ENCODE results near the gene PSMB5.
A peak's percentile ranks its signal among the peaks of the same experiment; 100 is the strongest.

The PSMB5 gene

DNA sequence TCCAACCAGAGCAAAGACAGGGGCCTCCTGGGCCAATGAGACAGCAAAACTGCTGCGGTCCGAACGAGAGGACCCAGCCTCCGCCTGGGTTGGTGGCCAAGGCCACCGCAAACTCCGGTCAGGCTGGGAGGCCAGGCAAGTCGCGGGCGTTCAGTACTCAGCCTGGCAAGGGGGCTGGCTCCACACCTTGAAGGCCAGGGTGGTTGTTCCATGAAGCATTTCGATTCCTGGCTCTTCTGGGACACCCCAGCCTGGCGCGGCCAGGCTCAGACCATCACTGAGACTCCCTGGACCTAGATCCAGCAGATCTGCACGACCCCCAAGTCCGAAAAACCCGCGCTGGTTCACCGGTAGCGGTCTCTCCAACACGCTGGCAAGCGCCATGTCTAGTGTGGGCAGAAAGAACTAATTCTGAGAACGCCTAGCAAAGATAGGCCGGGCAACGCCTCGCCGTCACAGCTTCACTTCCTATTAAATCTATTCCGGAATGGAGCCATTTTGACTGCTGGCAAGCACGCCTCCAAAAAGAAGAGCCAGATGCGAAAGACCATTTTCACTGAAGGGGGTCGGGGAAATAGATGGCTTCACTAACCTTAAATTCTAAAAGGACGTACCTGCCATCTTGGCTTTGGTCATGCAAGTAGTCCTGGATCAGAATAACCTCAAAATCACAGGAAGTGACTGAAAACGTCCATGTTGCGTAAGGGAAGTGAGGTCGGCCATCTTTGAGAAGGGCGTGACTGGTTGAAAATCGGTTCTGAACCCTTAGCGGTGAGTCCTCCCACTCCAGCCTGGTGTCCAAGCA is at the start of gene PSMB5:
PSMB5 (minus strand) TSS at position 403 of the 805 bp plus-strand sequence; CDS start at position 384, 19 bp downstream.
- TF ChIP-seq, protein P1, sequence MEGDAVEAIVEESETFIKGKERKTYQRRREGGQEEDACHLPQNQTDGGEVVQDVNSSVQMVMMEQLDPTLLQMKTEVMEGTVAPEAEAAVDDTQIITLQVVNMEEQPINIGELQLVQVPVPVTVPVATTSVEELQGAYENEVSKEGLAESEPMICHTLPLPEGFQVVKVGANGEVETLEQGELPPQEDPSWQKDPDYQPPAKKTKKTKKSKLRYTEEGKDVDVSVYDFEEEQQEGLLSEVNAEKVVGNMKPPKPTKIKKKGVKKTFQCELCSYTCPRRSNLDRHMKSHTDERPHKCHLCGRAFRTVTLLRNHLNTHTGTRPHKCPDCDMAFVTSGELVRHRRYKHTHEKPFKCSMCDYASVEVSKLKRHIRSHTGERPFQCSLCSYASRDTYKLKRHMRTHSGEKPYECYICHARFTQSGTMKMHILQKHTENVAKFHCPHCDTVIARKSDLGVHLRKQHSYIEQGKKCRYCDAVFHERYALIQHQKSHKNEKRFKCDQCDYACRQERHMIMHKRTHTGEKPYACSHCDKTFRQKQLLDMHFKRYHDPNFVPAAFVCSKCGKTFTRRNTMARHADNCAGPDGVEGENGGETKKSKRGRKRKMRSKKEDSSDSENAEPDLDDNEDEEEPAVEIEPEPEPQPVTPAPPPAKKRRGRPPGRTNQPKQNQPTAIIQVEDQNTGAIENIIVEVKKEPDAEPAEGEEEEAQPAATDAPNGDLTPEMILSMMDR (IDR thresholded peaks at IDR 0.05; ENCODE audit: control insufficient read depth, insufficient read depth, low read depth, low read length, missing control alignments), result no peak
- H3K4me3 ChIP-seq (ENCODE audit: control insufficient read depth, low read depth, low read length), result peak within 1 kb of the TSS; percentile 91
- DNase-seq (ENCODE audit: low read depth), result peak; percentile 85

DNA sequence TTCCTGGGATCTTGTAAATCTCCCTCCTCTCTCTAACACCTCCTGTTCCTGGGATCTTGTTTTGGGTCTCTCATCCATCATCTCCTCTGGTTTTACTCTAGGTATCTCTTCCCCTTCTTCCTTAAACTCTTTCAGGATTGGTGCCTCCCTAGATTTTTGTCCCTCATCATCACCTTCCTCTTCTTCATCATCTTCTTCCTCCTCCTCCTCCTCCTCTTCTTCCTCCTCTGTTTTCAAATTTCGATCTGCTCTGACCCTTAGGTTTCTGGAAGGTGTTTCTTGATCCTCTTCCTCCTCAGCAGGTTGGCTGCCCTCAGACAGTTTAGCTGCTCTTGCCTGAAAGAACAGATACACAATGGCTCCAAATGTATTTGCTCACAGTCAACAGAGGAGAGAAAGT is 45.8 kb upstream of the PSMB5 start:
- no peak overlapping the region for H3K4me3 ChIP-seq (ENCODE audit: control insufficient read depth, low read depth, low read length)
- TF ChIP-seq, protein P1 (IDR thresholded peaks at IDR 0.05; ENCODE audit: control insufficient read depth, insufficient read depth, low read depth, low read length, missing control alignments), result no peak
- no peak for DNase-seq (ENCODE audit: low read depth)

DNA sequence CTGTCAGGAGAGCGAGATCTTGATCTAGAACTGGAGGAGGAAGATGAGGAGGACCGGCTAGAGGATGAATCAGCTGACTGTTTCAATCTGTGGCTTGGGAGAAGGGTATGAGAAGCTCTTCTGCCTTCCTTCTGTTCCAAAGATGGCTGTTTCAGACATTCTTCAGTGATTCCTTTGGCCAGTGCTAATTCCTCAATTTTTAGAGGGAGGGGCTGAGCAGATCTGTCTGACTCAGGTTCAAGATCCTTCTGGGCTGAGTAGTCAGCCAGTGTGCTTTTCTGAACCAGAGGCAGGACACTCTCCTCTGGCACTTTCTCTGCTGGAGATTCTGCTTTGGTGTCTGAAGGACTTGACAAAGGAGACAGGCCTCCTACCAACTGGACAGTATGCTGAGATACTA is 45.0 kb upstream of the PSMB5 start:
- TF ChIP-seq, protein P1 (IDR thresholded peaks at IDR 0.05; ENCODE audit: control insufficient read depth, insufficient read depth, low read depth, low read length, missing control alignments), result no peak
- no peak overlapping the region for H3K4me3 ChIP-seq (ENCODE audit: control insufficient read depth, low read depth, low read length)
- no peak for DNase-seq (ENCODE audit: low read depth)

DNA sequence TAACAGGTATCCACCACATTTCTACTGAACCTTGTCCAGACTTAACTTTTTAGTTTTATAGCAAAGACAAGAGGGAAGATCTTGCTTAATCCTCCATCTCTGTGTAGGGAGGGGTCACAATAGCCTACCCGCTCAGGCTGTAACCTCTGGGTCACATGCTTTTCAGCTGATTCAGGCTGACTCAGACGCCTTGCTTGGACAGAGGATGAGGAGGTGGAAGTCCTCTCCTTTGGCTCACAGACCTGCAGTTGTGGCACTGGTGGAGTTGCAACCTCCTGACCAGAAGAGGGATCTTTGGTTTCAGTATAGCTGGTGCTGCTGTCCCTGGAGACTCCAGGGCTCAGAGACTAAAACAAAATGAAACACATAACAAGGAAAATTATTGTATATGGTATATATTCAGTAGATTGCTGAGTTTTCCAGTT is 44.0 kb upstream of the PSMB5 start:
- TF ChIP-seq, protein P1 (IDR thresholded peaks at IDR 0.05; ENCODE audit: control insufficient read depth, insufficient read depth, low read depth, low read length, missing control alignments), result no peak
- DNase-seq (ENCODE audit: low read depth), result peak; percentile 92
- no peak overlapping the region for H3K4me3 ChIP-seq (ENCODE audit: control insufficient read depth, low read depth, low read length)

DNA sequence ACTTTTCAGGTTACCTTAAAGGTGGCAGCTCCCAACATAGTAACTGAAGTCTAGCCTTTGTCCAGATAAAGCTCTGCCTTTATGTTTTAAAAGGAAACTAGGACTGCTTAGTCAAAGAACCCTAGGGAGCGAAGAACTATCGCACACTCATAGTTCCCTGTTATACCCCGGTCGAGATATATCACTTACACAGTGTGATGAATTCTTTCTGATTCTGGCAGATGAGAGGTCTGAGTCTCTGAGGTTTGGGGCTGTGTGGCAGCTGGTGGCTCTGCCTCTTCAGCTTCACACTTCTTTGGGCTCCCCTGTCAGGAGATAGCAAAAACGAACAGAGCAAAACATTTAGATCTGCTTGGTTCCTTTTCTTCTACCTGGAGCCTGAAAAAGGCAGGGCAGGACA is 43.3 kb upstream of the PSMB5 start:
- TF ChIP-seq, protein P1 (IDR thresholded peaks at IDR 0.05; ENCODE audit: control insufficient read depth, insufficient read depth, low read depth, low read length, missing control alignments), result no peak
- no peak overlapping the region for H3K4me3 ChIP-seq (ENCODE audit: control insufficient read depth, low read depth, low read length)
- no peak for DNase-seq (ENCODE audit: low read depth)

DNA sequence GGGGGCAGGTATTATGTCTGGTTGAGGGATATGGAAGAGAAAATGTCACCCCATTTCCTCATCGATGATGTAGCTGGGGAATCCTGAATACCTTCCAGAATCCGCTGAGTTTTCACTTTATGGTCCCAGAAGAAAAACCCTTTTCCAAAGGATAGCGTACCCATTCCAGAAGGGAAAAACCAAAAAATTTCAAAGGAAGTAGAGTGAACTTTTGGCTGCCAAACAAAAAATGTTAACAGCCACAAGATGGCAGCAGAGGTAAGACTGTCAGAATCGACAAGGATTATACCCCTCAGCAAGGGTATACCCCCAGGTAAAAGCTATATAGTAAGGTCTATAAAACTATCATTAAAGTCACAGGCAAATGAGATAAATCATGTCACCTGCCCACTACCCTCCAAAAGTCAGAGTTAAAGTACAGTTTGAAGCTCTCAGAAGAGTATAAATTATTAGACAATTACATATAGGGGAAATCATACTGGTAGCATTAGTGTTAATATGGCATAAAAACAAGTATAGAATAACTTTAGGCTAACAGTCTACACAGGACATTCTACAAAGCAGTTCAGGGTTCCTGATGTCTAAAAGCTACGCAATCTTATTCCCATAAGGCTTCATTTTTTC is 42.2 kb upstream of the PSMB5 start:
- no peak overlapping the region for H3K4me3 ChIP-seq (ENCODE audit: control insufficient read depth, low read depth, low read length)
- TF ChIP-seq, protein P1 (IDR thresholded peaks at IDR 0.05; ENCODE audit: control insufficient read depth, insufficient read depth, low read depth, low read length, missing control alignments), result peak; percentile 44
- DNase-seq (ENCODE audit: low read depth), result no peak

All from AG09309 (cell line).